Epidermal melanocyte (primary cell): ENCODE results near the gene SECTM1.
"Not testable (repeated sequence)": the region's sequence is repeated elsewhere in the genome, so short reads cannot be mapped to it uniquely, and the experiment has no call there.

Experiments
- DNase-seq: peaks from one replicate; pipeline ENCODE4 v3.0.0; 2011; ENCODE audit warnings: low spot score; ENCODE audit not compliant: insufficient read length

SECTM1 gene

DNA sequence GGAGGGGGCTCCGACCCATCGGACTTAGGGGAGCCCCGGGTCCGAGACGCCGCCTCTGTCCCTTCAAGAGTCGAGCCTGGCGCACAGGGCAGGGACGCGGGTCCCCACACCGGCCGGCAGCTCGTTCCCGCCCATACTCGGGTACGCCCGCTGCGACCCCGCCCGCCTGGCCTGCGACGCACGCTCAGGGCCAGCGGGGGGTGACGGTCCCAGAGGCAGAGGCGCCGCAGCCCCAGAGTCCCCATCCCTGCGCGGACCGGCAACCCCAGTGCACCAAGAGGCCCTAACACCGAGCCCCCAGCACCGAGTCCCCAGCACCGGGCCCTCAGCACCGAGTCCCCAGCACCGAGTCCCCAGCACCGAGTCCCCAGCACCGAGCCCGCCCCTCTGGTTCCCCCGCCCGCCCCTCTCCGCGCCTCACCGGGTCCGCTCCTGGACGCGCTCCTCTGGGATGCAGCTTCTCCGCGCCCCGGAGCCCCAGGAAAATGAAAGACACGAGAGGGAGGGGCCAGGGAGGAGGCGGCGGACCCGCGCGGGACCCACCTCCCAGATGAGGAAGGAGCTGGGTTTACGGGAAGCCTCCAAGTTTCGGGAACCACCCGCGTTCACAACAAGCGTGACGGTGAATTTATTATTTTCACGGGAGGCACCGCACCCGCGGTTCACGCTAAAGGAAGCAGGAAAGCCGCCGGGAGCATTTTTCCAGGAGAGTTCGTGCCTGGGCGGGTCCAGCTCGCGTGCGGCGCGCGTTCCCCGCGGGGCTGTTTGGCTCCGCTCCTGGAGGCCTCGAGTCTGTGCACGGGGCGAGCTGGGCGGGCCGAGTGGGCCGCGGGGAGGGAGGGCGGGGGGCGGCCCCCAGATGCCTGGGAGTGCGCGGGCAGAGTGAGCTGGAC is at the start of gene SECTM1:
TSS of gene SECTM1 (minus strand) at position 488 of the 893 bp plus-strand sequence. CDS start 6,526 bp downstream, outside the sequence.
- DNase-seq: peak; percentile 95

DNA sequence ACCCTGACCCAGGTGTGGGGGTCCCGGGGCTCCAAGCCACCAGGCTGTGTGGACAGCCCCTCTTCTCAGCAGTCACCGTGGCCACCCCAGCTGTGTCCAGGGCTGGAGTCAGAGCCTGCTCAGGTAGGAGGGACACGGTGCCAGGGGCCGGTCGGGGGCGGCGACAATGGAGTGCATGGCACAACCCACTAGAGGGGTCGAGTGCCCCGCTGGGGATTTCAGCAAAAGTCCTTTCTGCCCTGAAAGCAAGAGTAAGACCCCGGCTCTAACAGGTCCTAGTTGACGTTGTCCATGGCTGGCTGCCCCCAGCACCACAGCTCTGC is 49.3 kb upstream of the SECTM1 start:
- no peak for DNase-seq

DNA sequence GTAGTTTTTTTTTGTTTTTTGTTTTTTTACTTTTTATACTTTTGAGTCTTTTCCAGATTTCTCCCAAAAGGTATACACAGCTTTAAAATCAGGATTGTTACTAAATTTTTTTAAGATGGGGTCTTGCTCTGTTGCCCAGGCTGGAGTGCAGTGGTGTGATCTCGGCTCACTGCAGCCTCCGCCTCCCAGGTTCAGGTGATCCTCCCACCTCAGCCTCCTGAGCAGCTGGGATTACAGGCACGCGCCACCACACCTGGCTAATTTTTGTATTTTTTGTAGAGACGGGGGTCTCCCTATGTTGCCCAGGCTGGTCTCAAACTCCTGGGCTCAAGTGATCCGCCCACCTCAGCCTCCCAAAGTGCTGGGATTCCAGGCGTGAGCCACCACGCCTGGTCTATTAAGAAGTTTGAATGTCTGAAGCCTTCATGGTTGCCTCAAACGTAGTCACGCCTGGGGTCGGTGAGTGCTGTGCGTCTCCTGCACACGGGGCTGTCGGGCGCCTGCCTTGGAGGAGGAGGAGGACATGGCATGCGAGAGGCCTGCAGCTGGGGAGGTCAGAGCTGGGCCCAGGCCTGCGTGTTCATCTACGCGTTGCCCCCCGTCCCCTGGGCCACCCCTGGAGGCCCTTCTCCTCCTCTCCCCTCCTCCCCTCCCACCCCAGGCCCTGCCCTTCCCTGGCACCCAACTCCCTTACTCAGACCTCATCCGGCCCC is 48.8 kb upstream of the SECTM1 start:
- not testable (repeated sequence) for DNase-seq

DNA sequence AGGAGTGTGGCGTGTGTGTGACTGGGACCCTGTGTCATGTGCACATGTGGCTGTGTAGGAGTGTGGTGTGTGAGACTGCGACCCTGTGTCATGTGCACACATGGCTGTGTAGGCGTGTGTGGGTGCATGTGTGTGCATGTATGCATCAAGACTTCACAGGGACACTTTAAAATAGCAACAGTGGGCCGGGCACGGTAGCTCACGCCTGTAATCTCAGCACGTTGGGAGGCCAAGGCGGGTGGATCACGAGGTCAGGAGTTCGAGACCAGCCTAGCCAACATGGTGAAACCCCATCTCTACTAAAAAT is 48.1 kb upstream of the SECTM1 start:
- not testable (repeated sequence) for DNase-seq

DNA sequence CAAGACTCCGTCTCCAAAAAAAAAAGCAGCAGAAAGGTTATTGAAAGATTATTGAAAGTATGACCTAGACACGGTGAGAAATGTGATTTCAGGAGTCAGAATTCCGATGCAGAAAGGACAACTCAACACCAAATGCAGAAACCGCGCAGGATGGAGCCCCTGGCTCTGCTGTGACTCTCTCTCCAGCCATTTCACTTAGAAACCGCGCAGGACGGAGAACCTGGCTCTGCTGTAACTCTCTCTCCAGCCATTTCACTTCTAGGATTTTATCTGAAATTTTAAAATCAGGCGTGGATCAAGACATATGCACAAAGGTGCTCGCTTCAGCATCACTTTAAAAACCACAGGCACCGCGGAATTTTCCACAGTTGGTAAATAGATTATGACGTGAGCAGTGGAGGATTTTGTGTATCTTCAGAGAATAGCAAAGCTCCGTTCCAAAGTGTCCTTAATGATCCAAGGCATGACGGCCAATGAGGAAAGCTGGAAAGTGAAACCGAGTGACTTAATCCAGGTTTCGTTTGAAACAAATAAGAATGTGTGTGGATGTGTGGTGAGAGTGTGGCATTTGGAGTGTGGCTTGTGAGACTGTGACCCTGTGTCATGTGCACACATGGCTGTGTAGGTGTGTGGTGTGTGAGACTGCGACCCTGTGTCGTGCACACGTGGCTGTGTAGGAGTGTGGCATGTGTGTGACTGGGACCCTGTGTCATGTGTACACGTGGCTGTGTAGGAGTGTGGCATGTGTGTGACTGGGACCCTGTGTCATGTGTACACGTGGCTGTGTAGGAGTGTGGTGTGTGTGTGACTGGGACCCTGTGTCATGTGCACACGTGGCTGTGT is 47.5 kb upstream of the SECTM1 start:
- DNase-seq: no peak

DNA sequence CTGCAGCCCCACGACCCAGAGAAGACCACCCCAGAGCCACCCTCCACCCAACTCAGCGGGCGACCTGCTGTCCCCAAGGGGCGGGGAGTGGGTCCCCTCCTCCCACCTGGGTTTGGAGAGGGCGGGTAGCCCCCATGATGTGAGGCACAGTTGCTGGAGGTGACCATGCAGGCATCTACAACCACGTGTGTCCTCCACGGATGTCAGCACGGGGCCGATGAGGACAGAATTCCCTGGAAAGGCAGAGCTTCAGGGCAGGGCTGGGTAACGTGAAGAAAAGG is 45.1 kb upstream of the SECTM1 start:
- no peak for DNase-seq

DNA sequence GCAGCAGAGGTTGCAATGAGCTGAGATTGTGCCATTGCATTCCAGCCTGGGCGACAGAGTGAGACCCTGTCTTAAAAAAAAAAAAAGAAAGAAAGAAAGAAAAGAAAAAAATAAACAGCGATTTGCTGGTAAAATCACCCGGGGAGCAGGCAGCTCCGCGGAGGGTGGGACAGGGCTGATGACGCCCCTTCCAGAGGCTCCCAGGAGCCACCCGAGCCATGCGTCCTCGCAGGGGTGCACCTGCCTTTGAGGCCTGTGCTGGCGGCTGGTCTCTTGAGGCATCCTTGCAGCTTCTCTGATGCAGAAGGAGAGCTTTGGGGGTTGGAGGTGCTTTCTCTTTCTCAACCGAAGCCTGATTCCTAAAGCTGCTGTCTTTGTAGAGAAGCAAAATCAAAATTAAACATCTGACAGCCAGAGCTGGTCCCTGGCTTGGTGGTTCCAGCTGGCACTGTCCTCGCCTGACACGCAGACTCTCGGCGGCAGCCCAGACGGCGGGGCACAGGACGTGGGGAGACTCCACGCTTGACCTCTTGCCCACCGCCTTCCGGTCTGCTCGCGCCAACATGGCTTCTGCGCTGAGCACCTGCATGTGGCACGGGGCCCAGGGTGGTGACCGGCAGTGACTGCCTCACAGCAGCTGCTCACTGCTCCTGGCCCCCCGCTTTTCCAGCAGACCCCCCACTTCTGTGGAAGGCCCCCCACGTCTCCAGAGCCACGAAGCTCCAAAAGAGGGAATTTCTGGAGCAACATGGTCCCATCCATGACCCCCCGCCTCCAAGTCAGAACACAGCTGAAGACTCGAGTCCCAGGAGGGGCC is 44.6 kb upstream of the SECTM1 start:
- no peak for DNase-seq

DNA sequence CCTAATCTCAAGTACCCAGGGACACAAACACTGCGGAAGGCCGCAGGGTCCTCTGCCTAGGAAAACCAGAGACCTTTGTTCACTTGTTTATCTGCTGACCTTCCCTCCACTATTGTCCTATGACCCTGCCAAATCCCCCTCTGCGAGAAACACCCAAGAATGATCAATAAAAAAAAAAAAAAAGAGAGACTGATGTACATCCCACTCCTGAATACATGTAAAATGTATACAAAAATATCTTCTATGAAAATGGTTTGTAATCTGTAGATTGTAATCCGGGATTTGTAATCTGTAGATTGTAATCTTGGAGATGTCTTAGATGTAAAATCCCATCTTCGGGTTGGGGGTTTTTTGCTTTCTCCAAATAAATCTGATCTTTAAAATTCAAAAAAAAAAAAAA is 43.7 kb upstream of the SECTM1 start:
- DNase-seq: not testable (repeated sequence)

DNA sequence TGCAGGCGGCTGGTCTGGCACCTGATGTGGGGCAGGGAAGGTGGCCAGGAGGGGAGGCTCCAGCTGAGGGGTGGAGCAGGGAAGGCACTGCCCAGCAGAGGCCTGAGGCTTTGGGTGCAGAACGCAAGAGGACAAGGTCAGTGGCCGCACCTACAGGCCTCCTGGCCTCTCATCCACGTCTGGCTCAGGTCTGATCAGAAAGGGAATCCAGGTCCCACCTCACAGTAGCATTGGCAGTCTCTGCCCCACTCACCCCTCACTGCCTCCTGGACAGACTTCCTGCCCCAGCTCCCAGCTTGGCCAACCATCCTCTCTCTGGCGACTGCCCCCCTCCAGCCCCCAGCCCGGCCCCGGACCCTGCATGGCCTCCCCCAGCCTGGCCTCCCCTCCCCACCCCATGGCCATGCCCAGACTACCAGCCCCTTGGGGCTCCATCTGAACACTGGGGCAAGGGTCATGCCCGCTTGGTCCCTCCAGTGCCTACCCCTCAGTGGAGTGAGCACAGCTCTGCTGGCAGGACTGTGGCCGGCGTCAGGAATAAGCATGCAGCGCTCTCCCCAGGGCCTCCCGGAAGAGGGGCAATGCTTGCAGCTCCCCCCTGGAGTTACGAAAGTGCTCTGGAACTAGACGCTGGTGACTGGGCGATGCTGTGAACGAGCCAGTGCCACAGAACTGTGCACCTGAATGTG is 42.6 kb upstream of the SECTM1 start:
- DNase-seq: no peak

DNA sequence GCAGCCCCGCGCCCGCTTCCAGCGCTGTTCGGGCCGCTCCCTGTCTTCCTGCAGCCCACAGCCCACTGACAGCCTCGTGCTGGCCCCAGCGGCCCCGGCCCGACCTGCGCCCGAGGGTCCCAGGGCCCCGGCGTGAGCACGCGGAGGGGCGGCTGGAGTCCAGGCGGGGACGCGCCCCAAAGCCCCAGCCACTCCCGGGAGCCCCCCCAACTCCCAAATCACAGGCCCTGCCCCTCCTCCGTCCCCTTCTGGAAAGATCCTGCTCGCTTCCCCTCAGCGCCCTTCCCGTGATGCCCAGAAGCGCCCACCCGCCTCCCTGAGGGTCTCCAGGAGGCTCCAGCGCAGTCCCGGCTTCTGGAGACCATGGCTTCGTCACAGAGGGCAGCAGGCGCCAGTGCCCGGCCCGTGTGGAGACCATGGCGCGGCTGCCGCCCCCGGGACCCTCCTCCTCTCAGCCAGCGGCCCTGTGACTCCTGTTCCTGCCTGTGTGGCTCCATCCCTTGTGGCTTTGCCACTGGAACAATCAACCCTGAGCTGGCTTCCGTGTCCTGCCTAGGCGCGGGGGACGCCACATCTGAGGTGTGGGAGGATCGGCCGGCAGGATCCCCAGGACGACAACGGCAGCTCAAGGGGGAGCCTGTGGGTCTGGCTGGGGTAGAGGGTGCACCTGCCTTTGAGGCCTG is 41.9 kb upstream of the SECTM1 start:
- DNase-seq: no peak

DNA sequence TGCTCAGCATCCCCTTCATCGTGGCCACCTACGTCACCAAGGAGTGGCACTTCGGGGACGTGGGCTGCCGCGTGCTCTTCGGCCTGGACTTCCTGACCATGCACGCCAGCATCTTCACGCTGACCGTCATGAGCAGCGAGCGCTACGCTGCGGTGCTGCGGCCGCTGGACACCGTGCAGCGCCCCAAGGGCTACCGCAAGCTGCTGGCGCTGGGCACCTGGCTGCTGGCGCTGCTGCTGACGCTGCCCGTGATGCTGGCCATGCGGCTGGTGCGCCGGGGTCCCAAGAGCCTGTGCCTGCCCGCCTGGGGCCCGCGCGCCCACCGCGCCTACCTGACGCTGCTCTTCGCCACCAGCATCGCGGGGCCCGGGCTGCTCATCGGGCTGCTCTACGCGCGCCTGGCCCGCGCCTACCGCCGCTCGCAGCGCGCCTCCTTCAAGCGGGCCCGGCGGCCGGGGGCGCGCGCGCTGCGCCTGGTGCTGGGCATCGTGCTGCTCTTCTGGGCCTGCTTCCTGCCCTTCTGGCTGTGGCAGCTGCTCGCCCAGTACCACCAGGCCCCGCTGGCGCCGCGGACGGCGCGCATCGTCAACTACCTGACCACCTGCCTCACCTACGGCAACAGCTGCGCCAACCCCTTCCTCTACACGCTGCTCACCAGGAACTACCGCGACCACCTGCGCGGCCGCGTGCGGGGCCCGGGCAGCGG is 41.2 kb upstream of the SECTM1 start:
- no peak for DNase-seq

DNA sequence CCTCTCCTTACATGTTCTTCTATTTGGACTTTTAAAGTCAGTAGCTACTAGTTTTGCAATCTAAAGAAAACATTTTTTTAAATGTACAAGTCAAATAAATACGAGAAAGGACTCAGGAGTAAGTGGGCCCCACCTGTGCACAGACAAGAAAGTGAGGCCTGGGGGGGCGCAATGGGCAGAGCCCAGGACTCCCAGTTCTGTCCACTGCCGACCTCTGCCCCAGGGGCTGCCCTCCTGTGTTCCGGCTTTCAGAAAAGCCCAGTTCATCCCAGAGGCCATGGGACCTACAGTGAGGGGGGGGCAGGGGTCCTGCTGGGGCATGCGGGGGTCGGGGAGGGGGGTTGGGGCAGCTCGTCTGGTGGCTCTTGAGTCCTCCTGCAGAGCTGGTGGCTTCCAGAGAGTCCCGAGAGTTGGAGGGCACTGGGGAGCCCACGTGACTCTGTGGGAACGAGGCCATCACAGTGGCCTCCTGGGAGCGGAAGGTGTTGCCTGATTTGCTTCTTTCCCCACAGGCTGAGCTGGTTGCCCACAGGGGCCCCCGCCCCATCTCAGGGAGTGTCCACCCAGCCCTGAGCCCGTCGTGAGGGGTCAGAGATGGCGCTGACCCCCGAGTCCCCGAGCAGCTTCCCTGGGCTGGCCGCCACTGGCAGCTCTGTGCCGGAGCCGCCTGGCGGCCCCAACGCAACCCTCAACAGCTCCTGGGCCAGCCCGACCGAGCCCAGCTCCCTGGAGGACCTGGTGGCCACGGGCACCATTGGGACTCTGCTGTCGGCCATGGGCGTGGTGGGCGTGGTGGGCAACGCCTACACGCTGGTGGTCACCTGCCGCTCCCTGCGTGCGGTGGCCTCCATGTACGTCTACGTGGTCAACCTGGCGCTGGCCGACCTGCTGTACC is 40.4 kb upstream of the SECTM1 start:
- no peak for DNase-seq

DNA sequence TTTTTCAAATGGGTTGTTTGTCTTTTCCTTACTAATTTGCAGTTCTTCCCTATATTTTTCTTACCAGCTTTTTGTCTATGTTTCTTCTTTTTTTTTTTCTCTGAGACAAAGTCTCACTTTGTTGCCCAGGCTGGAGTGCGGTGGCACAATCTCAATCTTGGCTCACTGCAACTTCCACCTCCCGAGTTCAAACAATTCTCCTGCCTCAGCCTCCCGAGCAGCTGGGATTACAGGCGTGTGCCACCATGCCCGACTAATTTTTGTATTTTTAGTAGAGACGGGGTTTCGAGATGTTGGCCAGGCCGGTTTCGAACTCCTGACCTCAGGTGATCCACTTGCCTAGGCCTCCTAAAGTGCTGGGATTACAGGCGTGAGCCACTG is 39.5 kb upstream of the SECTM1 start:
- not testable (repeated sequence) for DNase-seq

DNA sequence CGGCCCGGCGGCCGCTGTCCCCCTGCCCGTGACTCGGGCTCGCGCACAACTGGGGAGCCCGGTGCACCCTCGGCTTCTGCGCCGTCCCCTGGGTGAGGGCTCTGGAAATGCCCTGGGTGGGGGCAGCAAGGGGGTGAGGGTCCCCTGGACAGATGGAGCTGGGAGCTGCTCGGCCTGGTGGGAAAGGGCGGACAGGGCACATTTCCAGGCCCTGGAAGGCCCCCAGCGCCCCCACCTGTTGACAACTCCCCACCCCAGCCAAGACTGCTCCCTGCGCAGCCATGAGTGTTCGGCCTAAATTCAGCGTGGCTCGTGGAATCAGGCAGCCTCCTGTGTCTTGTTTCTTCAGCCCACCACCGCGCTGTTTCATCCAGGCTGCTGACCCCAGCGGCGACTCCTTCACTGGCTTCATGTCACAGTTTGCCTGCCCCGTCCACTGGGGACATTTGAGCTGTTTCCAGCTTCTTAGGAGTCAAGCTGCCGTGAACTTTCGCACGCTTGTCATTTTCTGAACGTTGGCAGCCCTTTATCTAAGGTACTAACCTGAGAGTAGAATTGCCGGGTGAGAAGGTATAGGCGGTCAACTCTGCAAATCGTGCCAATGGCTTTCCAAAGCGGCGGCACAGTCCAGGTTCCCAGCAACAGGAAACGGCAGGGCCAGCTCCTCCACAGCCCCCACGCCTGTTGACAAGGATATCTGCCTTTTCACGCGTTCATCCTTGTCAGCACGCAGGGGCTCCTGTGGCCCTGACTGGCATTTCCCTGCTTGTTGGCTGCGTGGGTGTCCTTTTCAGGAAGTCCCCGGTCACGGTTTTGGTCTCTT is 38.9 kb upstream of the SECTM1 start:
- DNase-seq: no peak

DNA sequence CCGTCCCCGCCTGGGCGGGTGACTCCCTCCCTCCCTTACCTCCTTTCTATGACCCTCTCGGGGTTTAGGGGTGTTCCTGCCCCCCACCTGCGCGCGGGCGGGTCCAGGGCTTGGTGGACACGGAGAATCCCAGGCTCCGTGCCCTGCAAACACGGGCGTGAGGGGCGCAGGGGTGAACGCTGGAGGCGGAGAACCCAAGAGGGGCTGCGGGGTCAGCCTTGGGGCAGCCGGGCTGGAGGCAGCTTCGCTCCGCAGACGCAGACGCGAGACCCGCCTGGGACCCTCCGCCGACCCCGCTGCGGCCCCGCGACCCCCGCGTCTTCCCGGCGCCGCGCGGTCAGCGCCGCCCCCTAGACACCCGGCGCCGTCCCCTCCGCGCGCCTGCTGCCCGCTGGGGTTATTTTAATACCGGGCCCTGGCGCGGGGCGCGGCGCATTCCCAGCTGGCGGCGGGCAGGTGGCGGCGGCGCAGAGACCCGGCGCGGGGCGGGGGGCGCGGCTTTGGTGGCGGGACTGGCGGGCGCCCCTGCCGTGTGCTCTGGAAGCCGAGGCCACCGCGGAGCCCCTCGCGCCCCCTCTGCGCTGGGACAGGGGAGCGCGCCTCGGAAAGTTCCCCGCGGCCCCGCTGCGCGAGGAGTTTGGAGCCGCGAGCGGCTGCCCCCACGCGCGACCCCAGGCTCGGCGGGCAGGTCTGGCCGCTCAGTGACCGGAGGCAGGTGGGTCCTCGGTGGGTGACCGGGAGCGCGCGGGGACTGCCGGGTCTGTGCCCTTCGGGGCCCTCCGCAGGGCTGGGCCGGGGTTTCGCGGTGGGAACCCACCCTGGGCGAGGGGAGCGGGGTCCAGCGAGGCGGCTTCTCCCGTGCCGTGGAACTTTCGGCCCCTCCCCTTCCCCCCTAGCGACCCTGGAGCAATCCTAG is 38.0 kb upstream of the SECTM1 start, which contains the start of gene UTS2R:
TSS of gene UTS2R (plus strand) at position 433 of the 916 bp plus-strand sequence. CDS start 2,560 bp downstream, outside the sequence.
- DNase-seq: no peak
